SK-N-SH treated with all-trans-retinoic acid at 6 μM for 48 hours (cell line): ENCODE results near the gene AHSG.
A peak's percentile ranks its signal among the peaks of the same experiment; 100 is the strongest.

Source experiments
- ATAC-seq: fragments of 200-7000 bp; cut with Tn5 transposase; 3 replicates; pipeline ENCODE4 v1.9.1; 2020; ENCODE audit warnings: mild to moderate bottlenecking, moderate library complexity
- ARNTL ChIP-seq: fragments of 450-650 bp; formaldehyde crosslinking; IDR thresholded peaks from 2 replicates; pipeline ENCODE4 v1.5.0; 2020; ENCODE audit warnings: low read depth, mild to moderate bottlenecking, moderate library complexity, borderline replicate concordance
- BACH2 ChIP-seq: fragments of 250-450 bp; sonication (Bioruptor Pico); IDR thresholded peaks from 2 replicates; pipeline ENCODE4 v1.9.0; 2021; ENCODE audit warnings: mild to moderate bottlenecking, borderline replicate concordance
- CREB5 ChIP-seq: fragments of 250-450 bp; sonication (Bioruptor Pico); IDR thresholded peaks from 2 replicates; pipeline ENCODE4 v1.5.1; 2020; ENCODE audit warnings: low read depth, mild to moderate bottlenecking, moderate library complexity
- CSDC2 ChIP-seq: fragments of 250-450 bp; sonication (Bioruptor Pico); IDR thresholded peaks from 2 replicates; pipeline ENCODE4 v1.5.0; 2020; ENCODE audit warnings: mild to moderate bottlenecking, moderate library complexity
- CSRNP3 ChIP-seq: fragments of 250-450 bp; sonication (Bioruptor Pico); IDR thresholded peaks from 2 replicates; pipeline ENCODE4 v1.5.1; 2021; ENCODE audit warnings: mild to moderate bottlenecking, moderate library complexity
- GLIS3 ChIP-seq: fragments of 250-450 bp; sonication (Bioruptor Pico); IDR thresholded peaks from 2 replicates; pipeline ENCODE4 v1.5.0; 2020; ENCODE audit warnings: mild to moderate bottlenecking, moderate library complexity
- ISL1 ChIP-seq: fragments of 250-450 bp; sonication (Bioruptor Pico); IDR thresholded peaks from 2 replicates; pipeline ENCODE4 v2.1.2; 2022; ENCODE audit warnings: mild to moderate bottlenecking, moderate library complexity
- OSR1 ChIP-seq: fragments of 250-450 bp; sonication (Bioruptor Pico); IDR thresholded peaks from 2 replicates; pipeline ENCODE4 v1.8.0; 2022; ENCODE audit warnings: moderate library complexity, mild to moderate bottlenecking, inconsistent platforms
- PATZ1 ChIP-seq: fragments of 250-450 bp; sonication (Bioruptor Pico); IDR thresholded peaks from 2 replicates; pipeline ENCODE4 v1.8.0; 2020; ENCODE audit warnings: mild to moderate bottlenecking, moderate library complexity, borderline replicate concordance
- POU6F1 ChIP-seq: fragments of 250-450 bp; sonication (Bioruptor Pico); IDR thresholded peaks from 2 replicates; pipeline ENCODE4 v1.8.0; 2021; ENCODE audit warnings: low read depth, mild to moderate bottlenecking, moderate library complexity, borderline replicate concordance
- PPARA ChIP-seq: fragments of 250-450 bp; sonication (Bioruptor Pico); IDR thresholded peaks from 2 replicates; pipeline ENCODE4 v1.5.0; 2020; ENCODE audit warnings: mild to moderate bottlenecking, borderline replicate concordance
- RARB ChIP-seq: fragments of 250-450 bp; sonication (Bioruptor Pico); IDR thresholded peaks from 2 replicates; pipeline ENCODE4 v1.8.0; 2021; ENCODE audit warnings: mild to moderate bottlenecking, moderate library complexity
- TCF4 ChIP-seq: fragments of 250-450 bp; sonication (Bioruptor Pico); IDR thresholded peaks from 2 replicates; pipeline ENCODE4 v1.8.0; 2021; ENCODE audit warnings: mild to moderate bottlenecking, moderate library complexity, borderline replicate concordance
- ZC3H10 ChIP-seq: fragments of 250-450 bp; sonication (Bioruptor Pico); IDR thresholded peaks from 2 replicates; pipeline ENCODE4 v1.5.1; 2021; ENCODE audit warnings: mild to moderate bottlenecking, moderate library complexity
- ZFP30 ChIP-seq: fragments of 450-650 bp; formaldehyde crosslinking; IDR thresholded peaks from 2 replicates; pipeline ENCODE4 v1.5.0; 2022; ENCODE audit warnings: mild to moderate bottlenecking, moderate library complexity
- ZNF70 ChIP-seq: fragments of 450-650 bp; formaldehyde crosslinking; IDR thresholded peaks from 2 replicates; pipeline ENCODE4 v1.5.0; 2020; ENCODE audit warnings: mild to moderate bottlenecking, moderate library complexity
- ZNF8 ChIP-seq: fragments of 450-650 bp; formaldehyde crosslinking; IDR thresholded peaks from 2 replicates; pipeline ENCODE4 v1.5.0; 2020; ENCODE audit warnings: mild to moderate bottlenecking, moderate library complexity

Gene AHSG

GRCh38 chr3:186598108-186598784, 14.6 kb upstream of the AHSG start:
- TF ChIP-seq ZC3H10 (CRISPR knock-in tag) (no peak), POU6F1 (CRISPR knock-in tag) (no peak), CREB5 (CRISPR knock-in tag) (no peak), ARNTL (CRISPR knock-in tag) (no peak), ZFP30 (CRISPR knock-in tag) (no peak), ZNF70 (CRISPR knock-in tag) (no peak), GLIS3 (CRISPR knock-in tag) (no peak), ISL1 (CRISPR knock-in tag) (no peak), BACH2 (CRISPR knock-in tag) (no peak), PATZ1 (no peak), PPARA (CRISPR knock-in tag) (no peak), TCF4 (CRISPR knock-in tag) (no peak), ZNF8 (no peak), CSRNP3 (CRISPR knock-in tag) (no peak), RARB (CRISPR knock-in tag) (no peak), CSDC2 (CRISPR knock-in tag) (no peak)
- ATAC-seq = peak; percentile 27; the same call in 1 of the 3 replicates

- TF ChIP-seq RARB (CRISPR knock-in tag) = no peak
- ATAC-seq = no peak
Measured at GRCh38 chr3:186598794-186599141, 14.1 kb upstream of the AHSG start.

GRCh38 chr3:186599142-186599784, 13.6 kb upstream of the AHSG start:
- TF ChIP-seq ZNF70 (CRISPR knock-in tag) (no peak), CSRNP3 (CRISPR knock-in tag) (no peak), OSR1 (CRISPR knock-in tag) (no peak), GLIS3 (CRISPR knock-in tag) (no peak), RARB (CRISPR knock-in tag) (no peak), ZFP30 (CRISPR knock-in tag) (no peak), BACH2 (CRISPR knock-in tag) (no peak)
- ATAC-seq = no peak

- ATAC-seq = no peak
- TF ChIP-seq POU6F1 (CRISPR knock-in tag) = no peak
- TF ChIP-seq ISL1 (CRISPR knock-in tag) = no peak
Measured at GRCh38 chr3:186599785-186600166, 13.1 kb upstream of the AHSG start.
